Liver (tissue), 9 donors: ENCODE results near the gene UCP2. TPM values are rescaled to one million over a fixed set of nuclear protein-coding genes. Genes with fewer than 3 reads are reported as not detected.

Experiments used
- DNase-seq: peaks from one replicate; pipeline ENCODE4 v3.0.0-alpha.2; 2017; ENCODE audit warnings: low spot score
- H3K27ac ChIP-seq, 2 donors: one replicate each; pipeline ENCODE4 v1.7.0; 2013; ENCODE audit warnings: inconsistent platforms in 2 of 2, low read length in 2 of 2, control low read depth in 1 of 2, low read depth in 1 of 2, mild to moderate bottlenecking in 1 of 2
- H3K27me3 ChIP-seq, 4 donors: one replicate each; pipeline versions ENCODE4 v1.6.1 to v1.7.0; 2013; ENCODE audit warnings: low read length in 3 of 4, inconsistent platforms in 1 of 4, mild to moderate bottlenecking in 1 of 4, moderate library complexity in 1 of 4; ENCODE audit not compliant: control insufficient read depth in 4 of 4, insufficient read depth in 4 of 4
- H3K36me3 ChIP-seq, 4 donors: one replicate each; pipeline versions ENCODE4 v1.6.1 to v1.7.0; 2013; ENCODE audit warnings: low read length in 3 of 4, mild to moderate bottlenecking in 3 of 4, low read depth in 1 of 4, moderate library complexity in 1 of 4; ENCODE audit not compliant: control insufficient read depth in 4 of 4, insufficient read depth in 3 of 4
- H3K4me1 ChIP-seq, 4 donors: one replicate each; pipeline versions ENCODE4 v1.6.1 to v1.7.0; 2013; ENCODE audit warnings: low read length in 3 of 4, mild to moderate bottlenecking in 3 of 4, moderate library complexity in 1 of 4; ENCODE audit not compliant: control insufficient read depth in 4 of 4, insufficient read depth in 4 of 4
- H3K4me3 ChIP-seq, 3 donors: one replicate each; pipeline versions ENCODE4 v1.6.1 to v1.7.0; 2013; ENCODE audit warnings: low read length in 3 of 3, control low read depth in 1 of 3, low read depth in 1 of 3, mild to moderate bottlenecking in 1 of 3
- H3K9ac ChIP-seq, 2 donors: one replicate each; pipeline ENCODE4 v1.7.0; 2013; ENCODE audit warnings: low read length in 2 of 2, mild to moderate bottlenecking in 2 of 2, moderate library complexity in 2 of 2, control low read depth in 1 of 2, low read depth in 1 of 2
- H3K9me3 ChIP-seq, 4 donors: one replicate each; pipeline versions ENCODE4 v1.6.1 to v1.7.0; 2013; ENCODE audit warnings: low read length in 3 of 4; ENCODE audit not compliant: control insufficient read depth in 4 of 4
- ATF3 ChIP-seq: IDR thresholded peaks from 2 replicates; pipeline ENCODE4 v1.6.1; 2016; ENCODE audit warnings: antibody characterized with exemption
- CTCF ChIP-seq: fragments of 150-350 bp; IDR thresholded peaks from 2 replicates; pipeline ENCODE4 v1.5.1; 2017; ENCODE audit warnings: improper control_type of control experiment, low read depth, low read length; ENCODE audit not compliant: missing input control
- EGR1 ChIP-seq, 2 donors: IDR thresholded peaks; 2 replicates each; pipeline ENCODE4 v1.6.1; 2016 to 2018; ENCODE audit warnings: antibody characterized with exemption in 2 of 2, low read depth in 2 of 2
- FOXA1 ChIP-seq: IDR thresholded peaks from 2 replicates; pipeline ENCODE4 v1.6.1; 2016; ENCODE audit warnings: antibody characterized with exemption
- GABPA ChIP-seq, 2 donors: IDR thresholded peaks in 1 of 2; conservative IDR thresholded peaks in 1 of 2; 2 replicates each; pipeline ENCODE4 v1.6.1; 2016; ENCODE audit warnings: antibody characterized with exemption in 2 of 2, mild to moderate bottlenecking in 1 of 2, moderate library complexity in 1 of 2
- HNF4A ChIP-seq, 2 donors: conservative IDR thresholded peaks; 2 replicates each; pipeline ENCODE4 v1.6.1; 2016; ENCODE audit warnings: antibody characterized with exemption in 2 of 2, mild to moderate bottlenecking in 2 of 2
- HNF4G ChIP-seq: IDR thresholded peaks from 2 replicates; pipeline ENCODE4 v1.6.1; 2016; ENCODE audit warnings: antibody characterized with exemption
- JUND ChIP-seq, 2 donors: IDR thresholded peaks; 2 replicates each; pipeline ENCODE4 v1.6.1; 2016; ENCODE audit warnings: antibody characterized with exemption in 2 of 2
- MAX ChIP-seq: IDR thresholded peaks from 2 replicates; pipeline ENCODE4 v1.6.1; 2016; ENCODE audit warnings: antibody characterized with exemption
- NR2F2 ChIP-seq: IDR thresholded peaks from 2 replicates; pipeline ENCODE4 v1.6.1; 2016; ENCODE audit warnings: antibody characterized with exemption
- RAD21 ChIP-seq, 2 donors: IDR thresholded peaks; 2 replicates each; pipeline ENCODE4 v1.6.1; 2016; ENCODE audit warnings: antibody characterized with exemption in 2 of 2, mild to moderate bottlenecking in 2 of 2
- REST ChIP-seq: IDR thresholded peaks from 2 replicates; pipeline ENCODE4 v1.6.1; 2016; ENCODE audit warnings: antibody characterized with exemption, mild to moderate bottlenecking
- RXRA ChIP-seq, 2 donors: IDR thresholded peaks; 2 replicates each; pipeline ENCODE4 v1.6.1; 2017 to 2018; ENCODE audit warnings: antibody characterized with exemption in 2 of 2, mild to moderate bottlenecking in 1 of 2
- TAF1 ChIP-seq: conservative IDR thresholded peaks from 2 replicates; pipeline ENCODE4 v1.6.1; 2016; ENCODE audit warnings: antibody characterized with exemption, mild to moderate bottlenecking
- ZBTB33 ChIP-seq: IDR thresholded peaks from 2 replicates; pipeline ENCODE4 v1.6.1; 2016; ENCODE audit warnings: antibody characterized with exemption
- WGBS: extraction: QIAGEN DNeasy Blood & Tissue Kit; methylation state at CpG from one replicate; pipeline ENCODE4 v1.1.7; 2013; 5-methylcytosine and 5-hydroxymethylcytosine counted together
- polyA plus RNA-seq, 2 donors: library from polyadenylated mRNA; stranded (reverse) in 1 of 2; unstranded in 1 of 2; fragments of 200-250 nt in 1 of 2; fragments of >200 nt in 1 of 2; fragmentation: Nextera tagmentation in 1 of 2; extraction: Ambion mirVana in 1 of 2; gene quantifications; one replicate each; pipeline versions ENCODE4 v1.2.1 to v1.2.3, GENCODE V29; 2013 to 2015
- total RNA-seq, 2 donors: library from RNA; depleted of rRNA; stranded (reverse); fragments of >200 nt; gene quantifications; one replicate each; pipeline ENCODE4 v1.2.3, GENCODE V29; 2014
- donor health status: healthy.
- donor health status: healthy.
- donor health status: healthy.
- donor health status: healthy.
- donor health status: healthy.

Gene UCP2
- total and polyA plus RNA-seq, 4 donors: 10.4 to 137 (median 13.6) TPM

GRCh38 chr11:74011360-74012073 is 28.9 kb upstream of the UCP2 start:
- no peak for TF ChIP-seq RAD21 (IDR thresholded peaks at IDR 0.05)
- no peak for TF ChIP-seq HNF4A (conservative IDR thresholded peaks at IDR 0.05)
- no peak for TF ChIP-seq GABPA (IDR thresholded peaks at IDR 0.05 in 1 of 2, conservative IDR thresholded peaks at IDR 0.05 in 1 of 2)
- no peak for TF ChIP-seq ATF3
- TF ChIP-seq TAF1: no peak
- TF ChIP-seq CTCF: no peak
- no peak for TF ChIP-seq FOXA1
- TF ChIP-seq JUND (IDR thresholded peaks at IDR 0.05): no peak
- H3K4me1 ChIP-seq: peaks cover 0 to 5% (median 3%) of the 10 kb centered on the region in 4 donors
- H3K36me3 ChIP-seq: no peaks in the 10 kb centered on the region
- H3K27ac ChIP-seq: no peak overlapping the region
- H3K9me3 ChIP-seq: no peaks in the 10 kb centered on the region
- WGBS: 92% methylated on average over 8 of the region's 8 CpGs
- no peaks in the 10 kb centered on the region for H3K27me3 ChIP-seq
- H3K4me3 ChIP-seq: no peak overlapping the region
- DNase-seq: peak; percentile 77
- no peak overlapping the region for H3K9ac ChIP-seq

GRCh38 chr11:74010306-74011300 is 28.0 kb upstream of the UCP2 start:
- WGBS: 95% methylated on average over 9 of the region's 9 CpGs
- no peak for TF ChIP-seq ATF3
- no peak for TF ChIP-seq GABPA (IDR thresholded peaks at IDR 0.05 in 1 of 2, conservative IDR thresholded peaks at IDR 0.05 in 1 of 2)
- no peak for TF ChIP-seq MAX
- no peak for TF ChIP-seq ZBTB33
- no peak for TF ChIP-seq RXRA (IDR thresholded peaks at IDR 0.05)
- TF ChIP-seq HNF4G: no peak
- TF ChIP-seq REST: no peak
- no peak for TF ChIP-seq EGR1 (IDR thresholded peaks at IDR 0.05; ENCODE audit: low read depth in 2 of 2)
- no peak for TF ChIP-seq CTCF
- TF ChIP-seq RAD21 (IDR thresholded peaks at IDR 0.05): no peak
- TF ChIP-seq FOXA1: no peak
- no peak for TF ChIP-seq TAF1
- no peak for TF ChIP-seq NR2F2
- H3K9ac ChIP-seq: no peak overlapping the region
- DNase-seq: peak; percentile 48
- no peaks in the 10 kb centered on the region for H3K27me3 ChIP-seq
- H3K9me3 ChIP-seq: no peaks in the 10 kb centered on the region
- H3K27ac ChIP-seq: no peak overlapping the region
- H3K4me3 ChIP-seq: no peak overlapping the region
- H3K36me3 ChIP-seq: no peaks in the 10 kb centered on the region
- peaks cover 0 to 5% (median 3%) of the 10 kb centered on the region in 4 donors for H3K4me1 ChIP-seq
